ENCODE results near the gene PLEKHG5.

GRCh38 chr1:6517435-6517851 is 26.0 kb upstream of the PLEKHG5 start:
- TF ChIP-seq BHLHE40 (IDR thresholded peaks at IDR 0.05; ENCODE audit: borderline replicate concordance) (no peak), HDGF (IDR thresholded peaks at IDR 0.05; ENCODE audit: borderline replicate concordance) (no peak), FOXM1 (IDR thresholded peaks at IDR 0.05; ENCODE audit: borderline replicate concordance) (no peak), SUZ12 (IDR thresholded peaks at IDR 0.05) (no peak), LEF1 (IDR thresholded peaks at IDR 0.05; ENCODE audit: borderline replicate concordance) (no peak), PKNOX1 (IDR thresholded peaks at IDR 0.05) (peak; percentile 55; the same call in 1 of the 2 replicates), SP1 (IDR thresholded peaks at IDR 0.05) (no peak)

Measured in HEK293T (cell line).